SK-N-SH (cell line): ENCODE data around the gene SHQ1. TPM values are rescaled to one million over a fixed set of nuclear protein-coding genes. Genes with fewer than 3 reads are reported as not detected.

Experiments
- CTCF ChIA-PET: fragments of 300-600, 350-600 bp; formaldehyde crosslinking; extraction: SDS; loops from one replicate; lab custom pipeline; 2021; lab: Yijun Ruan, JAX
- POLR2A ChIA-PET: fragments of 350-600 bp; sonication (Branson Sonifier 250); formaldehyde crosslinking; extraction: SDS; loops from one replicate; lab custom pipeline; 2020; ENCODE audit warnings: antibody characterized with exemption, inconsistent platforms; lab: Yijun Ruan, JAX
- DNase-seq: peaks from one replicate; pipeline ENCODE4 v3.0.0; 2012
- H2AFZ ChIP-seq: fragments of 200-600 bp; sonication (generic); 2 replicates; pipeline ENCODE4 v1.8.1; 2016; ENCODE audit warnings: antibody characterized with exemption, mild to moderate bottlenecking, low read depth
- H3F3A ChIP-seq: fragments of 200-600 bp; sonication (generic); replicated peaks from 2 replicates; pipeline ENCODE3; 2016; ENCODE audit warnings: antibody characterized with exemption, mild to moderate bottlenecking; ENCODE audit not compliant: insufficient read depth
- H3K27ac ChIP-seq, 2 experiments: fragments of 200-500 bp in 1 of 2; fragments of 200-600 bp in 1 of 2; sonication (Bioruptor generic) in 1 of 2; sonication (generic), shearing (Covaris generic) in 1 of 2; 2 replicates each; pipeline versions ENCODE4 v1.5.1 to v1.6.1; 2014 to 2016; ENCODE audit warnings: low read depth in 2 of 2, inconsistent platforms in 1 of 2, low read length in 1 of 2, mild to moderate bottlenecking in 1 of 2, mixed read lengths in 1 of 2
- H3K27me3 ChIP-seq: fragments of 200-600 bp; sonication (generic), shearing (Covaris generic); 2 replicates; pipeline ENCODE4 v1.6.1; 2016; ENCODE audit warnings: mixed run types; ENCODE audit not compliant: insufficient read depth
- H3K36me3 ChIP-seq, 2 experiments: fragments of 200-500 bp in 1 of 2; fragments of 200-600 bp in 1 of 2; sonication (Bioruptor generic) in 1 of 2; sonication (generic) in 1 of 2; replicated peaks in 1 of 2; 2 replicates each; pipeline versions ENCODE3 to v1.5.1; 2014 to 2016; ENCODE audit warnings: low read length in 1 of 2, mild to moderate bottlenecking in 1 of 2; ENCODE audit not compliant: insufficient read depth in 2 of 2, control insufficient read depth in 1 of 2
- H3K4me1 ChIP-seq, 2 experiments: fragments of 200-500 bp in 1 of 2; fragments of 200-600 bp in 1 of 2; sonication (Bioruptor generic) in 1 of 2; sonication (generic), shearing (Covaris generic) in 1 of 2; 2 replicates each; pipeline versions ENCODE4 v1.5.1 to v1.6.1; 2014 to 2016; ENCODE audit warnings: low read depth in 1 of 2, low read length in 1 of 2, mixed run types in 1 of 2; ENCODE audit not compliant: insufficient read depth in 2 of 2, control insufficient read depth in 1 of 2
- H3K4me2 ChIP-seq: fragments of 200-600 bp; sonication (generic), shearing (Covaris generic); 2 replicates; pipeline ENCODE4 v1.6.1; 2017; ENCODE audit warnings: mixed run types
- H3K4me3 ChIP-seq, 2 experiments: fragments of 200-500 bp in 1 of 2; fragments of 200-600 bp in 1 of 2; sonication (Bioruptor generic) in 1 of 2; sonication (generic), shearing (Covaris generic) in 1 of 2; 2 replicates each; pipeline versions ENCODE4 v1.5.1 to v1.8.1; 2014 to 2016; ENCODE audit warnings: low read depth in 2 of 2, inconsistent platforms in 1 of 2, low read length in 1 of 2, mild to moderate bottlenecking in 1 of 2, mixed read lengths in 1 of 2, moderate library complexity in 1 of 2
- H3K79me2 ChIP-seq: fragments of 200-600 bp; sonication (generic); 2 replicates; pipeline ENCODE4 v1.8.1; 2017; ENCODE audit warnings: mild to moderate bottlenecking; ENCODE audit not compliant: insufficient read depth
- H3K9ac ChIP-seq: fragments of 200-600 bp; sonication (generic); 2 replicates; pipeline ENCODE4 v1.6.1; 2017; ENCODE audit warnings: mixed run types
- H3K9me2 ChIP-seq: fragments of 200-600 bp; sonication (generic); 2 replicates; pipeline ENCODE4 v1.6.1; 2017; ENCODE audit warnings: mixed run types
- H3K9me3 ChIP-seq: fragments of 200-600 bp; sonication (generic); 2 replicates; pipeline ENCODE4 v1.6.1; 2017; ENCODE audit warnings: mixed run types, mild to moderate bottlenecking, moderate library complexity
- H4K20me1 ChIP-seq: fragments of 200-600 bp; sonication (generic); 2 replicates; pipeline ENCODE4 v1.6.1; 2017; ENCODE audit warnings: mild to moderate bottlenecking, mixed run types; ENCODE audit not compliant: insufficient read depth
- CHD2 ChIP-seq: fragments of 150-350 bp; IDR thresholded peaks from 2 replicates; pipeline ENCODE4 v1.6.1; 2018; ENCODE audit warnings: low read length; ENCODE audit not compliant: partially characterized antibody
- FOSL2 ChIP-seq: IDR thresholded peaks from 2 replicates; pipeline ENCODE4 v1.4.0; 2012; ENCODE audit warnings: low read depth, mild to moderate bottlenecking, moderate library complexity, borderline replicate concordance
- FOXJ3 ChIP-seq: sonication (generic); formaldehyde crosslinking; IDR thresholded peaks from 2 replicates; pipeline ENCODE4 v1.5.1; 2020; ENCODE audit warnings: mild to moderate bottlenecking, missing genetic modification reagents
- GABPA ChIP-seq: IDR thresholded peaks from 2 replicates; pipeline ENCODE4 v1.4.0; 2012; ENCODE audit warnings: low read depth, mild to moderate bottlenecking
- POLR2AphosphoS5 ChIP-seq: IDR thresholded peaks from 2 replicates; pipeline ENCODE4 v1.6.1; 2012; ENCODE audit warnings: low read depth, low read length
- RAD21 ChIP-seq: IDR thresholded peaks from 2 replicates; pipeline ENCODE4 v1.6.1; 2012; ENCODE audit warnings: mild to moderate bottlenecking, low read length
- RFX5 ChIP-seq: IDR thresholded peaks from 2 replicates; pipeline ENCODE4 v1.6.1; 2012; ENCODE audit warnings: mild to moderate bottlenecking, improper control_type of control experiment, low read length
- USF1 ChIP-seq: IDR thresholded peaks from 2 replicates; pipeline ENCODE4 v1.4.0; 2012; ENCODE audit warnings: low read depth, borderline replicate concordance
- YY1 ChIP-seq: IDR thresholded peaks from 2 replicates; pipeline ENCODE4 v1.4.0; 2012; ENCODE audit warnings: low read depth, mild to moderate bottlenecking
- WGBS: methylation state at CpG from one replicate; pipeline ENCODE4 v1.1.6; 2017; ENCODE audit warnings: low lambda C conversion rate; 5-methylcytosine and 5-hydroxymethylcytosine counted together
- polyA plus RNA-seq, 3 experiments: library from polyadenylated mRNA; depleted of rRNA; stranded (reverse); fragments of >200 nt; gene quantifications; 2 replicates each; pipeline ENCODE4 v1.2.3, GENCODE V29; 2012
- TF ChIP-seq, protein P1 (sequence below): IDR thresholded peaks from 2 replicates; pipeline ENCODE4 v1.4.0; 2012; ENCODE audit warnings: low read depth, borderline replicate concordance

SHQ1 gene
- polyA plus RNA-seq, 1 of the 3 experiments (the other 2 are of a cell fraction): 10.5 TPM

- TF ChIP-seq FOSL2 (no peak), RFX5 (no peak)
- TF ChIP-seq, all 33 proteins: peak for 0
These were observed 36.0 kb downstream of the SHQ1 start (continued) for GRCh38 chr3:72812201-72812600.

DNA sequence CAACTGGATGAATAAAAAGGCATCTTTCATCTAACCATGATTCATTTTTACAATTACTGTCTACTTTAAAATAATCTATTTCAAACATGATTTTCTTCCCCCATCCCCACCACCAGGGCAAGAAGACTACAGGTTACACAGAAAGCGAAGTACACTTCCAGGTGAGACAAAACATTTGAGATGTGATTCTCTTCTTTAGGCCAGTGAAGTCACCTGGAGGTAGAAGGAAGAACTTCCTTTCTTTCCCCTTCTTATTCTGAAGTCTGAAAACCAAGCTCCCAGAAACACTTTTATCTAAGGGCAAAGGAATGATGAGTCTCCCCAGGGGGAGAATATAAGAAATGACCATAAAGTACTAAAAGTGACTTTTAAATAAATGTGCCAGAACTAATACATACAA, 36.7 kb downstream of the SHQ1 start:
- Histone ChIP-seq H3K9me2 (no peaks in the 10 kb centered on the region), H3K36me3 (peaks cover 45 to 57% of the 10 kb centered on the region in 2 experiments), H3K27ac (no peak overlapping the region), H2AFZ (no peak overlapping the region), H3K4me2 (no peak overlapping the region), H3K9ac (no peak overlapping the region), H3K4me1 (no peaks in the 10 kb centered on the region), H3K9me3 (no peaks in the 10 kb centered on the region), H3K79me2 (no peaks in the 10 kb centered on the region), H3K4me3 (no peak overlapping the region), H3K27me3 (no peaks in the 10 kb centered on the region), H4K20me1 (no peaks in the 10 kb centered on the region), H3F3A (no peaks in the 10 kb centered on the region)
- TF ChIP-seq, protein P1, sequence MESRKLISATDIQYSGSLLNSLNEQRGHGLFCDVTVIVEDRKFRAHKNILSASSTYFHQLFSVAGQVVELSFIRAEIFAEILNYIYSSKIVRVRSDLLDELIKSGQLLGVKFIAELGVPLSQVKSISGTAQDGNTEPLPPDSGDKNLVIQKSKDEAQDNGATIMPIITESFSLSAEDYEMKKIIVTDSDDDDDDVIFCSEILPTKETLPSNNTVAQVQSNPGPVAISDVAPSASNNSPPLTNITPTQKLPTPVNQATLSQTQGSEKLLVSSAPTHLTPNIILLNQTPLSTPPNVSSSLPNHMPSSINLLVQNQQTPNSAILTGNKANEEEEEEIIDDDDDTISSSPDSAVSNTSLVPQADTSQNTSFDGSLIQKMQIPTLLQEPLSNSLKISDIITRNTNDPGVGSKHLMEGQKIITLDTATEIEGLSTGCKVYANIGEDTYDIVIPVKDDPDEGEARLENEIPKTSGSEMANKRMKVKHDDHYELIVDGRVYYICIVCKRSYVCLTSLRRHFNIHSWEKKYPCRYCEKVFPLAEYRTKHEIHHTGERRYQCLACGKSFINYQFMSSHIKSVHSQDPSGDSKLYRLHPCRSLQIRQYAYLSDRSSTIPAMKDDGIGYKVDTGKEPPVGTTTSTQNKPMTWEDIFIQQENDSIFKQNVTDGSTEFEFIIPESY: no peak
- TF ChIP-seq CHD2 (no peak), GABPA (no peak)
- ChIA-PET POLR2A (no interaction called here), CTCF (interaction anchor here (1.1 to 4.0 kb wide), 6 partner anchors 9 to 936 kb away, joined by 3 to 24 read pairs (median 5); no protein-coding TSS in a partner anchor)
- WGBS: 96% methylated on average over 1 of the region's 1 CpG
- DNase-seq: no peak

GRCh38 chr3:72810659-72811434, 37.4 kb downstream of the SHQ1 start:
- WGBS: 95% methylated on average over 6 of the region's 6 CpGs
- DNase-seq: no peak
- Histone ChIP-seq H3K79me2 (no peaks in the 10 kb centered on the region), H3K9ac (no peak overlapping the region), H3F3A (no peaks in the 10 kb centered on the region), H4K20me1 (no peaks in the 10 kb centered on the region), H3K4me1 (no peaks in the 10 kb centered on the region), H3K4me2 (no peak overlapping the region), H3K4me3 (no peak overlapping the region), H3K36me3 (peaks cover 40 to 50% of the 10 kb centered on the region in 2 experiments), H3K9me3 (no peaks in the 10 kb centered on the region), H2AFZ (no peak overlapping the region), H3K27ac (no peak overlapping the region), H3K27me3 (no peaks in the 10 kb centered on the region), H3K9me2 (no peaks in the 10 kb centered on the region)
- ChIA-PET CTCF (interaction anchor here (1.0 to 3.0 kb wide), 4 partner anchors 10 to 145 kb away, joined by 3 to 24 read pairs (median 4); no protein-coding TSS in a partner anchor), POLR2A (no interaction called here)
- TF ChIP-seq RAD21 (no peak), FOXJ3 (CRISPR knock-in tag) (no peak), CHD2 (no peak), USF1 (no peak), POLR2AphosphoS5 (no peak), YY1 (no peak)
